BJ (cell line): ENCODE data around the gene C4orf50. TPM values are rescaled to one million over a fixed set of nuclear protein-coding genes. Genes with fewer than 3 reads are reported as not detected.

Experiments used
- CTCF ChIA-PET: fragments of 350-600 bp; formaldehyde crosslinking; extraction: SDS; loops from one replicate; lab custom pipeline; 2021; ENCODE audit warnings: antibody characterized with exemption, inconsistent platforms; lab: Yijun Ruan, JAX
- POLR2A ChIA-PET: fragments of 300-600 bp; sonication (Branson Sonifier 250); formaldehyde crosslinking; extraction: SDS; loops from one replicate; lab custom pipeline; 2021; ENCODE audit warnings: antibody characterized with exemption; lab: Charles Lee
- DNase-seq: peaks from one replicate; pipeline ENCODE4 v3.0.0-alpha.2; 2011; ENCODE audit warnings: low read depth
- H3K27me3 ChIP-seq: 2 replicates; pipeline ENCODE4 v1.6.0; 2011; ENCODE audit warnings: low read length; ENCODE audit not compliant: control insufficient read depth, insufficient read depth
- H3K36me3 ChIP-seq: 2 replicates; pipeline ENCODE4 v1.5.1; 2011; ENCODE audit warnings: low read length; ENCODE audit not compliant: control insufficient read depth, insufficient read depth
- H3K4me3 ChIP-seq: 2 replicates; pipeline ENCODE4 v1.5.1; 2011; ENCODE audit warnings: low read depth, mild to moderate bottlenecking, control low read depth, low read length
- polyA plus RNA-seq: library from polyadenylated mRNA; depleted of rRNA; stranded (reverse); fragments of >200 nt; gene quantifications from 2 replicates; pipeline ENCODE4 v1.2.3, GENCODE V29; 2011
- TF ChIP-seq, protein P1 (sequence below): IDR thresholded peaks from 2 replicates; pipeline ENCODE4 v1.5.1; 2011; ENCODE audit warnings: low read depth, mild to moderate bottlenecking, control low read depth, inconsistent platforms, low read length, moderate library complexity; ENCODE audit not compliant: insufficient read depth

C4orf50 gene
- polyA plus RNA-seq, 1 experiment = not detected

GRCh38 chr4:6055030-6055429 lies 36.8 kb upstream of the C4orf50 start:
- ChIA-PET POLR2A (no interaction called here), CTCF (no interaction called here)
- no peak for DNase-seq
- no peak overlapping the region for H3K4me3 ChIP-seq
- TF ChIP-seq, protein P1, sequence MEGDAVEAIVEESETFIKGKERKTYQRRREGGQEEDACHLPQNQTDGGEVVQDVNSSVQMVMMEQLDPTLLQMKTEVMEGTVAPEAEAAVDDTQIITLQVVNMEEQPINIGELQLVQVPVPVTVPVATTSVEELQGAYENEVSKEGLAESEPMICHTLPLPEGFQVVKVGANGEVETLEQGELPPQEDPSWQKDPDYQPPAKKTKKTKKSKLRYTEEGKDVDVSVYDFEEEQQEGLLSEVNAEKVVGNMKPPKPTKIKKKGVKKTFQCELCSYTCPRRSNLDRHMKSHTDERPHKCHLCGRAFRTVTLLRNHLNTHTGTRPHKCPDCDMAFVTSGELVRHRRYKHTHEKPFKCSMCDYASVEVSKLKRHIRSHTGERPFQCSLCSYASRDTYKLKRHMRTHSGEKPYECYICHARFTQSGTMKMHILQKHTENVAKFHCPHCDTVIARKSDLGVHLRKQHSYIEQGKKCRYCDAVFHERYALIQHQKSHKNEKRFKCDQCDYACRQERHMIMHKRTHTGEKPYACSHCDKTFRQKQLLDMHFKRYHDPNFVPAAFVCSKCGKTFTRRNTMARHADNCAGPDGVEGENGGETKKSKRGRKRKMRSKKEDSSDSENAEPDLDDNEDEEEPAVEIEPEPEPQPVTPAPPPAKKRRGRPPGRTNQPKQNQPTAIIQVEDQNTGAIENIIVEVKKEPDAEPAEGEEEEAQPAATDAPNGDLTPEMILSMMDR = no peak
- no peaks in the 10 kb centered on the region for H3K27me3 ChIP-seq
- H3K36me3 ChIP-seq = no peaks in the 10 kb centered on the region

GRCh38 chr4:6054162-6054922 lies 36.1 kb upstream of the C4orf50 start:
- no peaks in the 10 kb centered on the region for H3K36me3 ChIP-seq
- ChIA-PET CTCF (no interaction called here), POLR2A (no interaction called here)
- no peak overlapping the region for H3K4me3 ChIP-seq
- TF ChIP-seq, protein P1 = no peak
- H3K27me3 ChIP-seq = no peaks in the 10 kb centered on the region
- DNase-seq = no peak

DNA sequence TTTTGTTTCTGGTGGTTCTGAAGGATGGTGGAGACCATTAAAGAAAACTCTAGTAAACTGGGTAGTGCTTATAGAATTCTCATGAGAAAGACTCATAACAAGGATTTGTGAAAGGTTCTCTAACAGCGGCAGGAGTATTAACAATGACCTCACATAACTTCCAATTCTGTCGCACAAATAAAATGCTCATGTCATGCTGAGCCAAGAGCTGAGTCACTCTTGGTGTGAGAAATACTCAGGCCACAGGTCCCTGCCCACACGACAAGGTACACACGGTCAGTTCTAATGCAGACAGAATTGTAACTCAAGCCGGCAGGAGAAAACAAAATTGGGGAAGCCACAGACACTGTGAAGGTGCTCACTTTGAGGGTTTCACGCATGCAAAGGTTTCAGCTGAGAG lies 34.4 kb upstream of the C4orf50 start:
- TF ChIP-seq, protein P1 = no peak
- H3K4me3 ChIP-seq = no peak overlapping the region
- H3K27me3 ChIP-seq = no peaks in the 10 kb centered on the region
- DNase-seq = no peak
- H3K36me3 ChIP-seq = no peaks in the 10 kb centered on the region
- ChIA-PET CTCF (no interaction called here), POLR2A (no interaction called here)

DNA sequence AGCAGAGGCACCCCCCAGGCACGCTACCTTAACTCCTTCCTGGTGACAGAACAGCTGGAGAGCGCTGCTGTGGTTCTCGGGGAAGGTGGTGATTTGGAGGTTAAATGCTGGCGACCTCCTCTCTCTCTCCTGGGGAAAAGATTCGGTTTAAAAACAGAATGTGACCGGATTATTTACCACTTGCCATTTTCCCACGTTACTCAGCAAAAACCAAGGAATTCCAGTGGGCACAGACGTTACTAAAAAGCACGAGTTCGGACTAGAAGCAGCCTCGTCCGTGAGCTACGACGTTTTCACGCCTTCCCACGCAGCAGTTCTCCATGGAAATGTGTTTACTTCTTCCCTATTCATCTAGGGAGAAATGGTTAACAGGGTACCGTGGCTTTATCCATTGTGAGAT lies 32.3 kb upstream of the C4orf50 start:
- CTCF ChIA-PET = interaction anchor here (0.6 kb wide), 1 partner anchor 56 kb away, joined by 3 read pairs; no protein-coding TSS in a partner anchor
- TF ChIP-seq, protein P1 = no peak
- H3K27me3 ChIP-seq = no peaks in the 10 kb centered on the region
- POLR2A ChIA-PET = no interaction called here
- H3K36me3 ChIP-seq = no peaks in the 10 kb centered on the region
- H3K4me3 ChIP-seq = no peak overlapping the region
- no peak for DNase-seq

GRCh38 chr4:6049985-6050384 lies 31.8 kb upstream of the C4orf50 start:
- ChIA-PET CTCF (interaction anchor here (0.6 kb wide), 1 partner anchor 55 kb away, joined by 3 read pairs; no protein-coding TSS in a partner anchor), POLR2A (no interaction called here)
- no peaks in the 10 kb centered on the region for H3K27me3 ChIP-seq
- H3K36me3 ChIP-seq = no peaks in the 10 kb centered on the region
- DNase-seq = no peak
- TF ChIP-seq, protein P1 = no peak
- no peak overlapping the region for H3K4me3 ChIP-seq
